T-helper 2 cell treated with Interferon-gamma antibody and Interleukin-4, amounts not matched to agents 100 ng/mL and 5 ng/mL, for 36 hours (primary cell): ENCODE measurements around the gene FER. TPM values are rescaled to one million over a fixed set of nuclear protein-coding genes. Genes with fewer than 3 reads are reported as not detected.
"Not testable (repeated sequence)": the region's sequence is repeated elsewhere in the genome, so short reads cannot be mapped to it uniquely, and the experiment has no call there.

Experiments used
- intact Hi-C: fragments of 100-400 bp; cut with micrococcal nuclease; formaldehyde crosslinking; loops from one replicate; pipeline ENCODE4 v1.15.1; 2023
- total RNA-seq: library from RNA; stranded (reverse); gene quantifications from 2 replicates; pipeline ENCODE4 v1.2.3, GENCODE V29; 2022

FER gene
- total RNA-seq, 1 donor from 2014 or later = 3.4 TPM

GRCh38 chr5:109028608-109029299 lies 281.1 kb downstream of the FER start:
- intact Hi-C loops = no loop called here

GRCh38 chr5:109029847-109030246 lies 282.1 kb downstream of the FER start:
- intact Hi-C loops = no loop called here

- intact Hi-C loops = no loop called here
These were observed 282.9 kb downstream of the FER start for GRCh38 chr5:109030360-109031143.

GRCh38 chr5:109034306-109034705 lies 286.6 kb downstream of the FER start:
- intact Hi-C loops = no loop called here

- intact Hi-C loops = no loop called here
These were observed 287.7 kb downstream of the FER start for GRCh38 chr5:109035436-109035835.

- intact Hi-C loops = no loop called here
These were observed 290.6 kb downstream of the FER start for GRCh38 chr5:109038209-109038840.

- intact Hi-C loops = no loop called here
These were observed 293.6 kb downstream of the FER start for GRCh38 chr5:109041317-109041716.

GRCh38 chr5:109045710-109046109 lies 298.0 kb downstream of the FER start:
- intact Hi-C loops = no loop called here

- intact Hi-C loops = no loop called here
These were observed 301.9 kb downstream of the FER start for GRCh38 chr5:109049565-109049964.

- intact Hi-C loops = not testable (repeated sequence)
These were observed 302.6 kb downstream of the FER start for GRCh38 chr5:109050321-109050720.

- intact Hi-C loops = not testable (repeated sequence)
These were observed 304.5 kb downstream of the FER start for GRCh38 chr5:109052216-109052615.

GRCh38 chr5:109053995-109054417 lies 306.3 kb downstream of the FER start:
- intact Hi-C loops = no loop called here

- intact Hi-C loops = no loop called here
These were observed 312.8 kb downstream of the FER start for GRCh38 chr5:109060378-109061025.

GRCh38 chr5:109062664-109063063 lies 315.0 kb downstream of the FER start:
- intact Hi-C loops = no loop called here

- intact Hi-C loops = no loop called here
These were observed 315.5 kb downstream of the FER start for GRCh38 chr5:109063223-109063622.

- intact Hi-C loops = no loop called here
These were observed 329.0 kb downstream of the FER start for GRCh38 chr5:109076741-109077140.

- intact Hi-C loops = no loop called here
These were observed 330.8 kb downstream of the FER start for GRCh38 chr5:109078448-109078847.

- intact Hi-C loops = no loop called here
These were observed 332.8 kb downstream of the FER start for GRCh38 chr5:109080481-109080880.

- intact Hi-C loops = no loop called here
These were observed 333.2 kb downstream of the FER start for GRCh38 chr5:109080896-109081295.

GRCh38 chr5:109083937-109084336 lies 336.2 kb downstream of the FER start:
- intact Hi-C loops = no loop called here

- intact Hi-C loops = no loop called here
These were observed 341.5 kb downstream of the FER start for GRCh38 chr5:109089191-109089590.

GRCh38 chr5:109099081-109099480 lies 351.4 kb downstream of the FER start:
- intact Hi-C loops = no loop called here
